Endometrium (tissue), 2 donors: Measurements from ENCODE around the gene KRT8.
"Not testable (repeated sequence)": the region's sequence is repeated elsewhere in the genome, so short reads cannot be mapped to it uniquely, and the experiment has no call there.

Experiments
- FAIRE-seq: peaks from 2 replicates; lab custom pipeline; 2012; peaks lifted over from hg19 to GRCh38; lab: Jason Lieb, UNC
- donor health status: control.
- donor health status: control.

KRT8 gene

GRCh38 chr12:52901715-52902541, 2.9 kb downstream of the KRT8 start:
- no peak for FAIRE-seq

- FAIRE-seq: no peak
These were observed 3.8 kb downstream of the KRT8 start for GRCh38 chr12:52900896-52901714.

GRCh38 chr12:52900166-52900895, 4.5 kb downstream of the KRT8 start:
- FAIRE-seq: no peak

- no peak for FAIRE-seq
These were observed 5.4 kb downstream of the KRT8 start for GRCh38 chr12:52899338-52900035.

- no peak for FAIRE-seq
These were observed 8.4 kb downstream of the KRT8 start for GRCh38 chr12:52896190-52897100.

- FAIRE-seq: no peak
These were observed 9.1 kb downstream of the KRT8 start for GRCh38 chr12:52895726-52896189.

- FAIRE-seq: no peak
These were observed 11.9 kb downstream of the KRT8 start for GRCh38 chr12:52892974-52893373.

GRCh38 chr12:52892207-52892852, 12.5 kb downstream of the KRT8 start:
- no peak for FAIRE-seq

- FAIRE-seq: no peak
These were observed 13.8 kb downstream of the KRT8 start for GRCh38 chr12:52891044-52891443.

GRCh38 chr12:52890417-52890816, 14.5 kb downstream of the KRT8 start:
- FAIRE-seq: no peak

GRCh38 chr12:52884526-52885293, 20.2 kb downstream of the KRT8 start:
- no peak for FAIRE-seq

GRCh38 chr12:52880499-52880898, 24.4 kb downstream of the KRT8 start:
- FAIRE-seq: not testable (repeated sequence)

- FAIRE-seq: no peak
These were observed 25.2 kb downstream of the KRT8 start for GRCh38 chr12:52879394-52880351.

- FAIRE-seq: no peak
These were observed 26.1 kb downstream of the KRT8 start for GRCh38 chr12:52878507-52879393.

- no peak for FAIRE-seq
These were observed 27.6 kb downstream of the KRT8 start for GRCh38 chr12:52877242-52877641.

- no peak for FAIRE-seq
These were observed 28.5 kb downstream of the KRT8 start for GRCh38 chr12:52876372-52876771.
